Measurements from ENCODE around the gene OCA2. TPM values are rescaled to one million over a fixed set of nuclear protein-coding genes. Genes with fewer than 3 reads are reported as not detected.
"Not testable (repeated sequence)": the region's sequence is repeated elsewhere in the genome, so short reads cannot be mapped to it uniquely, and the experiment has no call there.

Gene OCA2
- total RNA-seq, 3 donors from 2014 or later (not counting 1 experiment from before 2014, with no cell fraction given): 0.35 to 1.5 (median 0.56) TPM

- Histone ChIP-seq H3K4me1 (ENCODE audit: control insufficient read depth, insufficient read depth, low read length) (no peaks in the 10 kb centered on the region), H3K4me3 (ENCODE audit: low read length) (no peak overlapping the region), H3K27me3 (ENCODE audit: control insufficient read depth, insufficient read depth, low read length) (no peaks in the 10 kb centered on the region), H3K36me3 (ENCODE audit: control insufficient read depth, insufficient read depth, low read length) (no peaks in the 10 kb centered on the region), H3K9me3 (ENCODE audit: control insufficient read depth, insufficient read depth, low read length) (peaks cover 2% of the 10 kb centered on the region), H3K27ac (ENCODE audit: low read length) (no peak overlapping the region)
- Mint-ChIP-seq H3K36me3 (no peaks in the 10 kb centered on the region), H3K27ac (no peak overlapping the region), H3K9me3 (peaks cover 3 to 14% of the 10 kb centered on the region in 2 donors), H3K4me1 (no peaks in the 10 kb centered on the region), H3K27me3 (ENCODE audit: low read depth in 2 of 2) (no peaks in the 10 kb centered on the region), H3K4me3 (no peak overlapping the region)
- whole genome bisulfite sequencing (ENCODE audit: insufficient coverage): 71% methylated on average over 4 of the region's 5 CpGs
- DNase-seq (no peak), ATAC-seq (no peak)
- intact Hi-C loops (cut with micrococcal nuclease): no loop called here
- TF ChIP-seq, protein P1, sequence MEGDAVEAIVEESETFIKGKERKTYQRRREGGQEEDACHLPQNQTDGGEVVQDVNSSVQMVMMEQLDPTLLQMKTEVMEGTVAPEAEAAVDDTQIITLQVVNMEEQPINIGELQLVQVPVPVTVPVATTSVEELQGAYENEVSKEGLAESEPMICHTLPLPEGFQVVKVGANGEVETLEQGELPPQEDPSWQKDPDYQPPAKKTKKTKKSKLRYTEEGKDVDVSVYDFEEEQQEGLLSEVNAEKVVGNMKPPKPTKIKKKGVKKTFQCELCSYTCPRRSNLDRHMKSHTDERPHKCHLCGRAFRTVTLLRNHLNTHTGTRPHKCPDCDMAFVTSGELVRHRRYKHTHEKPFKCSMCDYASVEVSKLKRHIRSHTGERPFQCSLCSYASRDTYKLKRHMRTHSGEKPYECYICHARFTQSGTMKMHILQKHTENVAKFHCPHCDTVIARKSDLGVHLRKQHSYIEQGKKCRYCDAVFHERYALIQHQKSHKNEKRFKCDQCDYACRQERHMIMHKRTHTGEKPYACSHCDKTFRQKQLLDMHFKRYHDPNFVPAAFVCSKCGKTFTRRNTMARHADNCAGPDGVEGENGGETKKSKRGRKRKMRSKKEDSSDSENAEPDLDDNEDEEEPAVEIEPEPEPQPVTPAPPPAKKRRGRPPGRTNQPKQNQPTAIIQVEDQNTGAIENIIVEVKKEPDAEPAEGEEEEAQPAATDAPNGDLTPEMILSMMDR (IDR thresholded peaks at IDR 0.05): no peak
These were observed 375.3 kb downstream of the OCA2 start for GRCh38 chr15:27723821-27724220.

GRCh38 chr15:27722102-27722501 is 377.0 kb downstream of the OCA2 start:
- Mint-ChIP-seq H3K9me3 (peaks cover 7 to 23% of the 10 kb centered on the region in 2 donors), H3K27ac (no peak overlapping the region), H3K4me1 (no peaks in the 10 kb centered on the region), H3K36me3 (peaks cover 6% of the 10 kb centered on the region), H3K4me3 (no peak overlapping the region), H3K27me3 (ENCODE audit: low read depth in 2 of 2) (no peaks in the 10 kb centered on the region)
- Histone ChIP-seq H3K27ac (ENCODE audit: low read length) (no peak overlapping the region), H3K36me3 (ENCODE audit: control insufficient read depth, insufficient read depth, low read length) (no peaks in the 10 kb centered on the region), H3K27me3 (ENCODE audit: control insufficient read depth, insufficient read depth, low read length) (no peaks in the 10 kb centered on the region), H3K9me3 (ENCODE audit: control insufficient read depth, insufficient read depth, low read length) (peaks cover 5% of the 10 kb centered on the region), H3K4me3 (ENCODE audit: low read length) (no peak overlapping the region), H3K4me1 (ENCODE audit: control insufficient read depth, insufficient read depth, low read length) (no peaks in the 10 kb centered on the region)
- ATAC-seq: no peak
- WGBS (ENCODE audit: insufficient coverage): 88% methylated on average over 9 of the region's 9 CpGs
- TF ChIP-seq, protein P1 (IDR thresholded peaks at IDR 0.05): no peak
- intact Hi-C loops (cut with micrococcal nuclease): no loop called here
- DNase-seq: no peak

- Histone ChIP-seq H3K4me3 (ENCODE audit: low read length) (no peak overlapping the region), H3K4me1 (ENCODE audit: control insufficient read depth, insufficient read depth, low read length) (no peaks in the 10 kb centered on the region), H3K9me3 (ENCODE audit: control insufficient read depth, insufficient read depth, low read length) (peaks cover 13% of the 10 kb centered on the region), H3K36me3 (ENCODE audit: control insufficient read depth, insufficient read depth, low read length) (no peaks in the 10 kb centered on the region), H3K27ac (ENCODE audit: low read length) (no peak overlapping the region), H3K27me3 (ENCODE audit: control insufficient read depth, insufficient read depth, low read length) (no peaks in the 10 kb centered on the region)
- Mint-ChIP-seq H3K4me1 (no peaks in the 10 kb centered on the region), H3K36me3 (peaks cover 26% of the 10 kb centered on the region), H3K27ac (no peak overlapping the region), H3K4me3 (no peak overlapping the region), H3K27me3 (ENCODE audit: low read depth in 2 of 2) (no peaks in the 10 kb centered on the region), H3K9me3 (peaks cover 18 to 31% of the 10 kb centered on the region in 2 donors)
- intact Hi-C loops (cut with micrococcal nuclease): no loop called here
- TF ChIP-seq, protein P1 (IDR thresholded peaks at IDR 0.05): no peak
- ATAC-seq: no peak
- DNase-seq: no peak
- 88% methylated on average over 11 of the region's 11 CpGs for WGBS (ENCODE audit: insufficient coverage)
These were observed 384.4 kb downstream of the OCA2 start for GRCh38 chr15:27714675-27715074.

DNA sequence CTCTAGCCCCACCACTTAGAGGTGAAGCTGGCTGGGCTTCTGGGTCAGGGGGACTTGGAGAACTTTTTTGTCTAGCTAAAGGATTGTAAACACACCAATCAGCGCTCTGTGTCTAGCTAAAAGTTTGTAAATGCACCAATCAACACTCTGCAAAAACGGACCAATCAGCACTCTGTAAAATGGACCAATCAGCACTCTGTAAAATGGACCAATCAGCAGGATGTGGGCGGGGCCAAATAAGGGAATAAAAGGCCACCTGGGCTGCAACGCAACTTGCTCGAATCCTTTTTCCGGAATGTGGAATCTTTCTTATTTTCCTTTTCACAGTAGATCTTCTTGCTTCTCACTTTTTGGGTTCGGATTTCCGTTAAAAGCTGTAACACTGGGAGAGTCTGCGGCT is 385.3 kb downstream of the OCA2 start:
- H3K27me3 Mint-ChIP-seq (ENCODE audit: low read depth in 2 of 2); H3K27me3 ChIP-seq (ENCODE audit: control insufficient read depth, insufficient read depth, low read length); H3K36me3 ChIP-seq (ENCODE audit: control insufficient read depth, insufficient read depth, low read length); H3K27ac Mint-ChIP-seq; DNase-seq; H3K4me1 ChIP-seq (ENCODE audit: control insufficient read depth, insufficient read depth, low read length); ATAC-seq; intact Hi-C loops (cut with micrococcal nuclease); H3K4me3 Mint-ChIP-seq; H3K27ac ChIP-seq (ENCODE audit: low read length); H3K4me1 Mint-ChIP-seq; H3K4me3 ChIP-seq (ENCODE audit: low read length): not testable (repeated sequence)
- H3K9me3 ChIP-seq (ENCODE audit: control insufficient read depth, insufficient read depth, low read length): peaks cover 13% of the 10 kb centered on the region
- Mint-ChIP-seq H3K36me3 (peaks cover 26% of the 10 kb centered on the region), H3K9me3 (peaks cover 22 to 30% of the 10 kb centered on the region in 2 donors)
- 81% methylated on average over 9 of the region's 9 CpGs for WGBS (ENCODE audit: insufficient coverage)
